Measurements from ENCODE around the gene TNXB. TPM values are rescaled to one million over a fixed set of nuclear protein-coding genes. Genes with fewer than 3 reads are reported as not detected.
"Not testable (repeated sequence)": the region's sequence is repeated elsewhere in the genome, so short reads cannot be mapped to it uniquely, and the experiment has no call there.

Gene TNXB
- total RNA-seq, 3 donors from 2014 or later, result 32.9 to 109 (median 89.8) TPM

- H3K4me1 ChIP-seq; H3K4me3 ChIP-seq; H3K36me3 ChIP-seq; H3K27me3 ChIP-seq; H3K9me3 ChIP-seq; DNase-seq (ENCODE audit: low spot score in 2 of 2); H3K27ac ChIP-seq; intact Hi-C loops (cut with DNase I; ENCODE audit: low total_unique reads): not testable (repeated sequence)
Measured at GRCh38 chr6:32008616-32009015, 100.5 kb downstream of the TNXB start.

GRCh38 chr6:32008037-32008436, 101.1 kb downstream of the TNXB start:
- H3K36me3 ChIP-seq; H3K27me3 ChIP-seq; H3K4me1 ChIP-seq; H3K27ac ChIP-seq; H3K4me3 ChIP-seq; intact Hi-C loops (cut with DNase I; ENCODE audit: low total_unique reads); DNase-seq (ENCODE audit: low spot score in 2 of 2); H3K9me3 ChIP-seq: not testable (repeated sequence)

- H3K27me3 ChIP-seq; intact Hi-C loops (cut with DNase I; ENCODE audit: low total_unique reads); H3K4me1 ChIP-seq; H3K36me3 ChIP-seq; H3K9me3 ChIP-seq; H3K27ac ChIP-seq; H3K4me3 ChIP-seq: not testable (repeated sequence)
- peak in 1 of 2 donors; percentile 22 for DNase-seq (ENCODE audit: low spot score in 2 of 2)
Measured at GRCh38 chr6:32007086-32007485, 102.1 kb downstream of the TNXB start.

GRCh38 chr6:32005991-32006529, 103.1 kb downstream of the TNXB start:
- DNase-seq (ENCODE audit: low spot score in 2 of 2), result peak in 1 of 2 donors; percentile 44
- H3K4me1 ChIP-seq; H3K4me3 ChIP-seq; intact Hi-C loops (cut with DNase I; ENCODE audit: low total_unique reads); H3K27ac ChIP-seq; H3K27me3 ChIP-seq; H3K36me3 ChIP-seq; H3K9me3 ChIP-seq: not testable (repeated sequence)

- H3K36me3 ChIP-seq; H3K4me1 ChIP-seq; H3K4me3 ChIP-seq; H3K27me3 ChIP-seq; intact Hi-C loops (cut with DNase I; ENCODE audit: low total_unique reads); H3K9me3 ChIP-seq: not testable (repeated sequence)
- peak in 1 of 2 donors; percentile 17 for DNase-seq (ENCODE audit: low spot score in 2 of 2)
- peak overlapping the region in 1 of 2 donors; percentile 40 for H3K27ac ChIP-seq
Measured at GRCh38 chr6:32005538-32005880, 103.6 kb downstream of the TNXB start.

- H3K36me3 ChIP-seq; intact Hi-C loops (cut with DNase I; ENCODE audit: low total_unique reads); H3K4me3 ChIP-seq; H3K27me3 ChIP-seq; H3K9me3 ChIP-seq; H3K4me1 ChIP-seq: not testable (repeated sequence)
- peak in 1 of 2 donors; percentile 50 for DNase-seq (ENCODE audit: low spot score in 2 of 2)
- peak overlapping the region in 1 of 2 donors; percentile 40 for H3K27ac ChIP-seq
Measured at GRCh38 chr6:32004864-32005537, 104.1 kb downstream of the TNXB start.

- H3K27me3 ChIP-seq; H3K4me3 ChIP-seq; H3K27ac ChIP-seq; H3K36me3 ChIP-seq; H3K4me1 ChIP-seq; intact Hi-C loops (cut with DNase I; ENCODE audit: low total_unique reads); H3K9me3 ChIP-seq: not testable (repeated sequence)
- DNase-seq (ENCODE audit: low spot score in 2 of 2), result peak in 1 of 2 donors; percentile 5
Measured at GRCh38 chr6:32004393-32004792, 104.7 kb downstream of the TNXB start.

GRCh38 chr6:32003301-32003700, 105.8 kb downstream of the TNXB start:
- H3K4me3 ChIP-seq; H3K36me3 ChIP-seq; H3K27ac ChIP-seq; H3K4me1 ChIP-seq; intact Hi-C loops (cut with DNase I; ENCODE audit: low total_unique reads); DNase-seq (ENCODE audit: low spot score in 2 of 2); H3K9me3 ChIP-seq; H3K27me3 ChIP-seq: not testable (repeated sequence)

- intact Hi-C loops (cut with DNase I; ENCODE audit: low total_unique reads); H3K27me3 ChIP-seq: not testable (repeated sequence)
Measured at GRCh38 chr6:32002546-32003268, 106.4 kb downstream of the TNXB start.

GRCh38 chr6:31996385-31996784, 112.8 kb downstream of the TNXB start:
- H3K36me3 ChIP-seq; DNase-seq (ENCODE audit: low spot score in 2 of 2); intact Hi-C loops (cut with DNase I; ENCODE audit: low total_unique reads): not testable (repeated sequence)

More at GRCh38 chr6:32002546-32003268, 106.4 kb downstream of the TNXB start:
- not testable (repeated sequence) for H3K4me1 ChIP-seq; H3K27ac ChIP-seq; H3K4me3 ChIP-seq; H3K9me3 ChIP-seq; H3K36me3 ChIP-seq; DNase-seq (ENCODE audit: low spot score in 2 of 2)

GRCh38 chr6:31994421-31994820, 114.7 kb downstream of the TNXB start:
- H3K4me3 ChIP-seq; H3K36me3 ChIP-seq; H3K27me3 ChIP-seq; intact Hi-C loops (cut with DNase I; ENCODE audit: low total_unique reads); H3K4me1 ChIP-seq; DNase-seq (ENCODE audit: low spot score in 2 of 2); H3K27ac ChIP-seq; H3K9me3 ChIP-seq: not testable (repeated sequence)

More at GRCh38 chr6:31996385-31996784, 112.8 kb downstream of the TNXB start:
- not testable (repeated sequence) for H3K27me3 ChIP-seq, H3K9me3 ChIP-seq, H3K4me1 ChIP-seq, H3K27ac ChIP-seq, H3K4me3 ChIP-seq
